ENCODE results near the gene CCL5. TPM values are rescaled to one million over a fixed set of nuclear protein-coding genes. Genes with fewer than 3 reads are reported as not detected.

The CCL5 gene
- total RNA-seq (2022) = not detected in 2 replicates
- not detected for Bru-seq, nascent RNA
- BruChase-seq, experiment 1, labeled RNA remaining after a 6-hour chase = not detected
- not detected for BruChase-seq, experiment 2, labeled RNA remaining after a 2-hour chase
- long read RNA-seq = 0 reads

DNA sequence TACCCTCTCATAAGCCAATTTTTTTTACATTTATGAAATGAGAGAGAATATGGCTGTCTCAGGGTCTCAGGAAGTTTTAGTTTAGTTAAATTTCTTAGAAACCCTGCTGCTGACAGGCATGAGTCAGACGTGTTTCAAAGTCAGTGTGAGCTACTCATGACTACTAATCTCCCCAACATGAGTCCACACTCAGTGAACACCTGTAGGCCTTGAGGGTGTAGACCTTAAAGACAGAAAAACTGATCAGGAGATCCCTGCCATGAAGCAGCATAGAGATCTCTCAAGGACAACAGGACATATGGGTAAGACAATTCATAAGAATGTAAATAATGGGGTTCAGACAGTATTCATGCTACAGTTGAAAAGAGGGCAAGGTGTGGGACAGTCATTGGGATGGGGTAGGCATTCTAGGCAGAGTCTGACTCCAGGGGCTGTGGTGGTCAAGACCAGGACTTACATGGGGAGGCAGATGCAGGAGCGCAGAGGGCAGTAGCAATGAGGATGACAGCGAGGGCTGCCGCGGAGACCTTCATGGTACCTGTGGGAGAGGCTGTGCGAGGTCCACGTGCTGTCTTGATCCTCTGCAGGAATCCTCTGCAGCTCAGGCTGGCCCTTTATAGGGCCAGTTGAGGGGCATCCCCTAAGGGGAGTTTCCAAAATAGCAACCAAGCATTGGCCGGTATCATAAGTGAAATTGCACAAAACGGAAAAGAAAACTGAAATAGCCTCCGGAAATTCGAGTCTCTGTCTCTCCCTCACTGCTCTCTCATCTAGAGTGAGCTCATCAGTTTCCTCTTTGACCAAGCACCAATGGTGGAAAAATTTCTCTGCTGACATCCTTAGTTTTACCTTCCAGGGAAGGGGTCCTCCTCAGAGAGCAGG is at the start of gene CCL5:
CCL5 (minus strand) TSS at position 588 of the 882 bp plus-strand sequence.
- Mint-ChIP-seq H3K36me3 (ENCODE audit: insufficient read depth, unreplicated experiment) (no peaks in the 10 kb centered on the region), H3K9me3 (ENCODE audit: unreplicated experiment) (no peaks in the 10 kb centered on the region), H3K27ac (ENCODE audit: low read depth, unreplicated experiment) (no peak within 1 kb of the TSS), H3K27me3 (ENCODE audit: insufficient read depth, unreplicated experiment) (no peaks in the 10 kb centered on the region), H3K4me1 (ENCODE audit: insufficient read depth, unreplicated experiment) (peaks cover 5% of the 10 kb centered on the region), H3K4me3 (ENCODE audit: unreplicated experiment) (no peak within 1 kb of the TSS)
- intact Hi-C loops (cut with micrococcal nuclease) = no loop called here
- ChIA-PET POLR2A (no interaction called here), CTCF (no interaction called here)
- TF ChIP-seq, protein P1, sequence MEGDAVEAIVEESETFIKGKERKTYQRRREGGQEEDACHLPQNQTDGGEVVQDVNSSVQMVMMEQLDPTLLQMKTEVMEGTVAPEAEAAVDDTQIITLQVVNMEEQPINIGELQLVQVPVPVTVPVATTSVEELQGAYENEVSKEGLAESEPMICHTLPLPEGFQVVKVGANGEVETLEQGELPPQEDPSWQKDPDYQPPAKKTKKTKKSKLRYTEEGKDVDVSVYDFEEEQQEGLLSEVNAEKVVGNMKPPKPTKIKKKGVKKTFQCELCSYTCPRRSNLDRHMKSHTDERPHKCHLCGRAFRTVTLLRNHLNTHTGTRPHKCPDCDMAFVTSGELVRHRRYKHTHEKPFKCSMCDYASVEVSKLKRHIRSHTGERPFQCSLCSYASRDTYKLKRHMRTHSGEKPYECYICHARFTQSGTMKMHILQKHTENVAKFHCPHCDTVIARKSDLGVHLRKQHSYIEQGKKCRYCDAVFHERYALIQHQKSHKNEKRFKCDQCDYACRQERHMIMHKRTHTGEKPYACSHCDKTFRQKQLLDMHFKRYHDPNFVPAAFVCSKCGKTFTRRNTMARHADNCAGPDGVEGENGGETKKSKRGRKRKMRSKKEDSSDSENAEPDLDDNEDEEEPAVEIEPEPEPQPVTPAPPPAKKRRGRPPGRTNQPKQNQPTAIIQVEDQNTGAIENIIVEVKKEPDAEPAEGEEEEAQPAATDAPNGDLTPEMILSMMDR (IDR thresholded peaks at IDR 0.05; ENCODE audit: unreplicated experiment) = no peak
- DNase-seq (ENCODE audit: unreplicated experiment) = no peak
- BruUV-seq (replicated peaks) = no TSS peak

DNA sequence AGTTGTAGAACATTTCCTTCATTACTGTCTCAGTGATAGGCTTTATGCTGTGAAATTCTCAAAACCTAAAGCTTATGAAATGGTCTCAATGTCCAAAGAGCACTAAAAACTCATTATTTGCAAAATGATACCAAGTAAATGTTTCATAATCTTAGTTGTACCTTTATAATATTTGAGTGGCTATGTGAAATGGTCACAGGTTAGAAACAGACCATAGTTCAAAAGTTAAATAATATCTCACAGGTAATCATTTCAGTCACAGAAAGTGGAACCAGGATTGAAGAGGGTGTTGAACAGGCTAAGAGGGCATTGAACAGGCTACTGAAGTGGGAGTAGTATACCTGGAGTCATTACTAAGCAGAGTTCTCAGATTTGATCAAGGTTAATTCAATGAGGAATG is 47.6 kb upstream of the CCL5 start:
- POLR2A ChIA-PET = no interaction called here
- TF ChIP-seq, protein P1 (IDR thresholded peaks at IDR 0.05; ENCODE audit: unreplicated experiment) = no peak
- CTCF ChIA-PET = interaction anchor here (0.6 to 2.1 kb wide), 3 partner anchors 12 to 222 kb away, joined by 3 to 6 read pairs (median 3); no protein-coding TSS in a partner anchor
- intact Hi-C loops (cut with micrococcal nuclease) = no loop called here
- no peak overlapping the region for H3K27ac Mint-ChIP-seq (ENCODE audit: low read depth, unreplicated experiment)
- no TSS peak for BruUV-seq (replicated peaks)
- H3K27me3 Mint-ChIP-seq (ENCODE audit: insufficient read depth, unreplicated experiment) = no peaks in the 10 kb centered on the region
- no peak overlapping the region for H3K4me3 Mint-ChIP-seq (ENCODE audit: unreplicated experiment)
- H3K4me1 Mint-ChIP-seq (ENCODE audit: insufficient read depth, unreplicated experiment) = no peaks in the 10 kb centered on the region
- H3K36me3 Mint-ChIP-seq (ENCODE audit: insufficient read depth, unreplicated experiment) = no peaks in the 10 kb centered on the region
- DNase-seq (ENCODE audit: unreplicated experiment) = no peak
- no peaks in the 10 kb centered on the region for H3K9me3 Mint-ChIP-seq (ENCODE audit: unreplicated experiment)

DNA sequence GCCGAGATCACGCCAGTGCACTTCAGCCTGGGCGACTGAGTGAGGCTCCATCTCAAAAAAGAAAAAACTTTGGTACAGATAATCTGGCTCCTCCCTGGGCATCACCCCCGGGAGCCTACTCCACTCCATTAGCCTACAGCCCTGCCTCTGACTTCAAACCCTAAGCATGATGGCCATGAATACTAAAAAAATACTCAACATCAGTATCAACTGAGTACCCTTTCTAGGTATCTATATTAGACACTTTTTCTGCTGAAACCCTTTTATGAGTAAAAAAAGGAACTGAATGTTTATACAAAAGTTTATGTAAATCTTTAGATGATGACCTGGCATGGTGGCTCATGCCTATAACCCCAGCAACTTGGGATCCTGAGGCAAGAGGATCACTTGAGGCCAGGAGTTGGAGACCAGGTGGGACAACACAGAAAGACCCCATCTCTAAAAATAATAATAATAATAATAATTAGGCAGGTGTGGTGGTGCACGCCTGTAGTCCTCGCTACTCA is 43.5 kb upstream of the CCL5 start:
- intact Hi-C loops (cut with micrococcal nuclease) = no loop called here
- Mint-ChIP-seq H3K4me1 (ENCODE audit: insufficient read depth, unreplicated experiment) (no peaks in the 10 kb centered on the region), H3K36me3 (ENCODE audit: insufficient read depth, unreplicated experiment) (no peaks in the 10 kb centered on the region), H3K9me3 (ENCODE audit: unreplicated experiment) (no peaks in the 10 kb centered on the region), H3K4me3 (ENCODE audit: unreplicated experiment) (no peak overlapping the region), H3K27ac (ENCODE audit: low read depth, unreplicated experiment) (no peak overlapping the region), H3K27me3 (ENCODE audit: insufficient read depth, unreplicated experiment) (no peaks in the 10 kb centered on the region)
- ChIA-PET POLR2A (no interaction called here), CTCF (interaction anchor here (0.6 to 0.7 kb wide), 2 partner anchors 12 to 387 kb away, joined by 3 to 4 read pairs; no protein-coding TSS in a partner anchor)
- no peak for DNase-seq (ENCODE audit: unreplicated experiment)
- TF ChIP-seq, protein P1 (IDR thresholded peaks at IDR 0.05; ENCODE audit: unreplicated experiment) = no peak
- no TSS peak for BruUV-seq (replicated peaks)

DNA sequence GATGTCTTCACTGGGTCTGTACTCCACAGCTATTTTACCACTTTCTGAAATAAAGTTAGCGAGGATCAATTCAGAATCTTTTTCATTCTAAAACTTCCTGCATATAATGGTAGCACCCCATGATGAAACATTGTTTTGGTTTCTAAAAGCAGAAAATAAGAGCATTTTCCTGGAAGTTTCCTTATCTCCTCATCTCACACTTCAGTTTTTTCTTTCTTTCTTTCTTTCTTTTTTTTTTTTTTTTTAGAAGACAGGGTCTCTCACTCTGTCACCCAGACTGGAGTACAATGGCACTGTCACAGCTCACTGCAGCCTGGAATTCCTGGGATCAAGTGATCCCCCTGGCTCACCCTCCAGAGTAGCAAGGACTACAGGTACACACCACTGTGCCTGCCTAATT is 40.1 kb upstream of the CCL5 start:
- no peak overlapping the region for H3K4me3 Mint-ChIP-seq (ENCODE audit: unreplicated experiment)
- DNase-seq (ENCODE audit: unreplicated experiment) = no peak
- no peaks in the 10 kb centered on the region for H3K27me3 Mint-ChIP-seq (ENCODE audit: insufficient read depth, unreplicated experiment)
- H3K36me3 Mint-ChIP-seq (ENCODE audit: insufficient read depth, unreplicated experiment) = no peaks in the 10 kb centered on the region
- no peaks in the 10 kb centered on the region for H3K4me1 Mint-ChIP-seq (ENCODE audit: insufficient read depth, unreplicated experiment)
- CTCF ChIA-PET = interaction anchor here (0.6 kb wide), 1 partner anchor 47 kb away, joined by 3 read pairs; no protein-coding TSS in a partner anchor
- no TSS peak for BruUV-seq (replicated peaks)
- intact Hi-C loops (cut with micrococcal nuclease) = no loop called here
- TF ChIP-seq, protein P1 (IDR thresholded peaks at IDR 0.05; ENCODE audit: unreplicated experiment) = no peak
- no peaks in the 10 kb centered on the region for H3K9me3 Mint-ChIP-seq (ENCODE audit: unreplicated experiment)
- H3K27ac Mint-ChIP-seq (ENCODE audit: low read depth, unreplicated experiment) = no peak overlapping the region
- POLR2A ChIA-PET = no interaction called here

Measured in MCF 10A (cell line).